Smooth muscle cell (in vitro differentiated cells): ENCODE results near the gene CDH15. TPM values are rescaled to one million over a fixed set of nuclear protein-coding genes. Genes with fewer than 3 reads are reported as not detected.

Experiments
- DNase-seq: peaks from one replicate; lab custom pipeline; 2025; ENCODE audit not compliant: unreplicated experiment; lab: John Stamatoyannopoulos, UW
- H2AFZ ChIP-seq: fragments of 200-600 bp; sonication (generic); 2 replicates; pipeline ENCODE4 v1.6.0; 2016; ENCODE audit warnings: antibody characterized with exemption, low read depth, mild to moderate bottlenecking
- H3F3A ChIP-seq: fragments of 200-600 bp; sonication (generic); 2 replicates; pipeline ENCODE4 v1.6.0; 2017; ENCODE audit warnings: antibody characterized with exemption, low read depth
- H3K27ac ChIP-seq: fragments of 200-600 bp; sonication (generic); 2 replicates; pipeline ENCODE4 v1.5.1; 2016; ENCODE audit warnings: low read depth, mild to moderate bottlenecking
- H3K27me3 ChIP-seq: fragments of 200-600 bp; sonication (generic); 2 replicates; pipeline ENCODE4 v1.6.1; 2016; ENCODE audit warnings: low read depth, mild to moderate bottlenecking
- H3K36me3 ChIP-seq: fragments of 200-600 bp; sonication (generic); 2 replicates; pipeline ENCODE4 v1.5.1; 2016; ENCODE audit warnings: low read depth
- H3K4me1 ChIP-seq: fragments of 200-600 bp; sonication (generic); 2 replicates; pipeline ENCODE4 v1.5.1; 2016; ENCODE audit warnings: low read depth
- H3K4me2 ChIP-seq: fragments of 200-600 bp; sonication (generic); 2 replicates; pipeline ENCODE4 v1.6.0; 2016; ENCODE audit warnings: mild to moderate bottlenecking
- H3K4me3 ChIP-seq: fragments of 200-600 bp; sonication (generic); 2 replicates; pipeline ENCODE4 v1.5.1; 2016; ENCODE audit warnings: mild to moderate bottlenecking
- H3K79me2 ChIP-seq: fragments of 200-600 bp; sonication (generic); 2 replicates; pipeline ENCODE4 v1.6.0; 2016; ENCODE audit warnings: low read depth, mild to moderate bottlenecking
- H3K9ac ChIP-seq: fragments of 200-600 bp; sonication (generic); 2 replicates; pipeline ENCODE4 v1.6.0; 2016; ENCODE audit warnings: low read depth
- H3K9me3 ChIP-seq: fragments of 200-600 bp; sonication (generic); replicated peaks from 2 replicates; pipeline ENCODE4 v1.5.1; 2016; ENCODE audit warnings: low read depth
- H4K20me1 ChIP-seq: fragments of 200-600 bp; sonication (generic); 2 replicates; pipeline ENCODE4 v1.6.0; 2016; ENCODE audit warnings: low read depth
- CTCF ChIP-seq: fragments of 200-600 bp; sonication (generic); IDR thresholded peaks from 2 replicates; pipeline ENCODE4 v1.5.1; 2017; ENCODE audit warnings: borderline replicate concordance, mild to moderate bottlenecking, antibody characterized with exemption; ENCODE audit not compliant: insufficient read depth, poor library complexity, severe bottlenecking
- WGBS: methylation state at CpG from one replicate; pipeline ENCODE4 v1.1.7; 2016; ENCODE audit warnings: low lambda C conversion rate; 5-methylcytosine and 5-hydroxymethylcytosine counted together
- polyA plus RNA-seq: library from polyadenylated mRNA; unstranded; fragments of >200 nt; fragmentation: Nextera tagmentation; extraction: Ambion mirVana; gene quantifications from 2 replicates; pipeline ENCODE4 v1.2.1, GENCODE V29; 2016
- total RNA-seq: library from RNA; depleted of rRNA; stranded (reverse); fragments of >200 nt; gene quantifications from 2 replicates; pipeline ENCODE4 v1.2.3, GENCODE V29; 2014

CDH15 gene
- total and polyA plus RNA-seq, 2 experiments from 2014 or later = 0.36 to 1.4 TPM

GRCh38 chr16:89132194-89133005, 39.1 kb upstream of the CDH15 start:
- H3K36me3 ChIP-seq = peaks cover 6% of the 10 kb centered on the region
- H3K79me2 ChIP-seq = no peaks in the 10 kb centered on the region
- no peak overlapping the region for H3K4me3 ChIP-seq
- H3K9me3 ChIP-seq = no peaks in the 10 kb centered on the region
- no peak for DNase-seq
- no peak overlapping the region for H3K27ac ChIP-seq
- H3F3A ChIP-seq = no peaks in the 10 kb centered on the region
- 96% methylated on average over 20 of the region's 22 CpGs for WGBS
- TF ChIP-seq CTCF = no peak
- H3K4me2 ChIP-seq = no peak overlapping the region
- no peaks in the 10 kb centered on the region for H3K4me1 ChIP-seq
- no peak overlapping the region for H2AFZ ChIP-seq
- no peak overlapping the region for H3K9ac ChIP-seq
- no peaks in the 10 kb centered on the region for H4K20me1 ChIP-seq
- H3K27me3 ChIP-seq = no peaks in the 10 kb centered on the region

- Histone ChIP-seq H3K4me2 (no peak overlapping the region), H3K36me3 (peaks cover 6% of the 10 kb centered on the region), H3K79me2 (no peaks in the 10 kb centered on the region), H3K9ac (no peak overlapping the region), H3K27me3 (no peaks in the 10 kb centered on the region), H3K4me3 (no peak overlapping the region), H3F3A (no peaks in the 10 kb centered on the region), H2AFZ (no peak overlapping the region), H3K9me3 (no peaks in the 10 kb centered on the region), H3K4me1 (no peaks in the 10 kb centered on the region), H3K27ac (no peak overlapping the region), H4K20me1 (no peaks in the 10 kb centered on the region)
- no peak for DNase-seq
- WGBS = over 99% methylated on average over 25 of the region's 25 CpGs
- TF ChIP-seq CTCF = no peak
Measured at GRCh38 chr16:89133457-89134127, 38.0 kb upstream of the CDH15 start.

- Histone ChIP-seq H3K9ac (no peak overlapping the region), H3K9me3 (no peaks in the 10 kb centered on the region), H3K36me3 (peaks cover 4% of the 10 kb centered on the region), H3K4me3 (no peak overlapping the region), H3K27ac (no peak overlapping the region), H3K4me1 (no peaks in the 10 kb centered on the region), H3K4me2 (no peak overlapping the region), H2AFZ (no peak overlapping the region), H3K27me3 (no peaks in the 10 kb centered on the region), H3F3A (no peaks in the 10 kb centered on the region), H4K20me1 (no peaks in the 10 kb centered on the region), H3K79me2 (no peaks in the 10 kb centered on the region)
- no peak for TF ChIP-seq CTCF
- no peak for DNase-seq
- 97% methylated on average over 15 of the region's 20 CpGs for WGBS
Measured at GRCh38 chr16:89134269-89134668, 37.3 kb upstream of the CDH15 start.
